ENCODE measurements around the gene BNIP3. TPM values are rescaled to one million over a fixed set of nuclear protein-coding genes. Genes with fewer than 3 reads are reported as not detected.

BNIP3 gene
- polyA plus RNA-seq, 2 donors = 17.4 to 23.9 TPM

GRCh38 chr10:131973160-131973951, 8.4 kb downstream of the BNIP3 start:
- Histone ChIP-seq H3K27me3 (ENCODE audit: control insufficient read depth in 1 of 2, insufficient read depth in 2 of 2, low read length in 2 of 2) (no peaks in the 10 kb centered on the region), H3K9me3 (ENCODE audit: control insufficient read depth in 2 of 2, insufficient read depth in 1 of 2, low read depth in 1 of 2, low read length in 1 of 2) (no peaks in the 10 kb centered on the region), H3K4me3 (ENCODE audit: low read depth in 1 of 2, low read length in 2 of 2) (no peak overlapping the region), H3K27ac (ENCODE audit: low read depth in 2 of 2, low read length in 1 of 2) (no peak overlapping the region), H3K36me3 (ENCODE audit: control insufficient read depth in 2 of 2, insufficient read depth in 2 of 2, low read length in 1 of 2) (peaks cover 9 to 19% of the 10 kb centered on the region in 2 donors), H3K4me1 (ENCODE audit: control insufficient read depth in 2 of 2, insufficient read depth in 2 of 2, low read length in 1 of 2) (peaks cover 3% of the 10 kb centered on the region in 2 donors)
- 89 to 90% methylated on average over 34 of the region's 34 CpGs for WGBS, 2 donors

GRCh38 chr10:131972474-131973071, 9.2 kb downstream of the BNIP3 start:
- H3K9me3 ChIP-seq (ENCODE audit: control insufficient read depth in 2 of 2, insufficient read depth in 1 of 2, low read depth in 1 of 2, low read length in 1 of 2) = no peaks in the 10 kb centered on the region
- H3K27ac ChIP-seq (ENCODE audit: low read depth in 2 of 2, low read length in 1 of 2) = peak overlapping the region in 1 of 2 donors; percentile 34
- no peaks in the 10 kb centered on the region for H3K27me3 ChIP-seq (ENCODE audit: control insufficient read depth in 1 of 2, insufficient read depth in 2 of 2, low read length in 2 of 2)
- H3K36me3 ChIP-seq (ENCODE audit: control insufficient read depth in 2 of 2, insufficient read depth in 2 of 2, low read length in 1 of 2) = peaks cover 9 to 19% of the 10 kb centered on the region in 2 donors
- 49 to 53% methylated on average over 11 of the region's 11 CpGs for WGBS, 2 donors
- H3K4me1 ChIP-seq (ENCODE audit: control insufficient read depth in 2 of 2, insufficient read depth in 2 of 2, low read length in 1 of 2) = peaks cover 3% of the 10 kb centered on the region in 2 donors
- no peak overlapping the region for H3K4me3 ChIP-seq (ENCODE audit: low read depth in 1 of 2, low read length in 2 of 2)

- WGBS, 2 donors = 92 to 94% methylated on average over 7 of the region's 7 CpGs
- H3K27me3 ChIP-seq (ENCODE audit: control insufficient read depth in 1 of 2, insufficient read depth in 2 of 2, low read length in 2 of 2) = no peaks in the 10 kb centered on the region
- H3K9me3 ChIP-seq (ENCODE audit: control insufficient read depth in 2 of 2, insufficient read depth in 1 of 2, low read depth in 1 of 2, low read length in 1 of 2) = no peaks in the 10 kb centered on the region
- H3K4me1 ChIP-seq (ENCODE audit: control insufficient read depth in 2 of 2, insufficient read depth in 2 of 2, low read length in 1 of 2) = peaks cover 3% of the 10 kb centered on the region in 2 donors
- H3K4me3 ChIP-seq (ENCODE audit: low read depth in 1 of 2, low read length in 2 of 2) = no peak overlapping the region
- no peak overlapping the region for H3K27ac ChIP-seq (ENCODE audit: low read depth in 2 of 2, low read length in 1 of 2)
- peaks cover 11 to 19% of the 10 kb centered on the region in 2 donors for H3K36me3 ChIP-seq (ENCODE audit: control insufficient read depth in 2 of 2, insufficient read depth in 2 of 2, low read length in 1 of 2)
These were observed 10.1 kb downstream of the BNIP3 start for GRCh38 chr10:131971591-131971990.

GRCh38 chr10:131970946-131971345, 10.8 kb downstream of the BNIP3 start:
- 96 to 97% methylated on average over 18 of the region's 18 CpGs for WGBS, 2 donors
- Histone ChIP-seq H3K4me1 (ENCODE audit: control insufficient read depth in 2 of 2, insufficient read depth in 2 of 2, low read length in 1 of 2) (peaks cover 3% of the 10 kb centered on the region in 2 donors), H3K9me3 (ENCODE audit: control insufficient read depth in 2 of 2, insufficient read depth in 1 of 2, low read depth in 1 of 2, low read length in 1 of 2) (no peaks in the 10 kb centered on the region), H3K27me3 (ENCODE audit: control insufficient read depth in 1 of 2, insufficient read depth in 2 of 2, low read length in 2 of 2) (no peaks in the 10 kb centered on the region), H3K27ac (ENCODE audit: low read depth in 2 of 2, low read length in 1 of 2) (no peak overlapping the region), H3K36me3 (ENCODE audit: control insufficient read depth in 2 of 2, insufficient read depth in 2 of 2, low read length in 1 of 2) (peaks cover 11 to 19% of the 10 kb centered on the region in 2 donors), H3K4me3 (ENCODE audit: low read depth in 1 of 2, low read length in 2 of 2) (no peak overlapping the region)

- Histone ChIP-seq H3K27ac (ENCODE audit: low read depth in 2 of 2, low read length in 1 of 2) (no peak overlapping the region), H3K9me3 (ENCODE audit: control insufficient read depth in 2 of 2, insufficient read depth in 1 of 2, low read depth in 1 of 2, low read length in 1 of 2) (no peaks in the 10 kb centered on the region), H3K27me3 (ENCODE audit: control insufficient read depth in 1 of 2, insufficient read depth in 2 of 2, low read length in 2 of 2) (no peaks in the 10 kb centered on the region), H3K36me3 (ENCODE audit: control insufficient read depth in 2 of 2, insufficient read depth in 2 of 2, low read length in 1 of 2) (peaks cover 11 to 19% of the 10 kb centered on the region in 2 donors), H3K4me1 (ENCODE audit: control insufficient read depth in 2 of 2, insufficient read depth in 2 of 2, low read length in 1 of 2) (peaks cover 3% of the 10 kb centered on the region in 2 donors), H3K4me3 (ENCODE audit: low read depth in 1 of 2, low read length in 2 of 2) (no peak overlapping the region)
- WGBS, 2 donors = 89 to 97% methylated on average over 13 of the region's 13 CpGs
These were observed 12.8 kb downstream of the BNIP3 start for GRCh38 chr10:131968949-131969348.

- Histone ChIP-seq H3K27ac (ENCODE audit: low read depth in 2 of 2, low read length in 1 of 2) (no peak overlapping the region), H3K4me1 (ENCODE audit: control insufficient read depth in 2 of 2, insufficient read depth in 2 of 2, low read length in 1 of 2) (no peaks in the 10 kb centered on the region), H3K4me3 (ENCODE audit: low read depth in 1 of 2, low read length in 2 of 2) (no peak overlapping the region), H3K27me3 (ENCODE audit: control insufficient read depth in 1 of 2, insufficient read depth in 2 of 2, low read length in 2 of 2) (no peaks in the 10 kb centered on the region), H3K36me3 (ENCODE audit: control insufficient read depth in 2 of 2, insufficient read depth in 2 of 2, low read length in 1 of 2) (peaks cover 2 to 24% of the 10 kb centered on the region in 2 donors), H3K9me3 (ENCODE audit: control insufficient read depth in 2 of 2, insufficient read depth in 1 of 2, low read depth in 1 of 2, low read length in 1 of 2) (no peaks in the 10 kb centered on the region)
- WGBS, 2 donors = 91 to 93% methylated on average over 9 of the region's 9 CpGs
These were observed 17.4 kb downstream of the BNIP3 start for GRCh38 chr10:131964298-131964697.

- Histone ChIP-seq H3K27ac (ENCODE audit: low read depth in 2 of 2, low read length in 1 of 2) (no peak overlapping the region), H3K9me3 (ENCODE audit: control insufficient read depth in 2 of 2, insufficient read depth in 1 of 2, low read depth in 1 of 2, low read length in 1 of 2) (no peaks in the 10 kb centered on the region), H3K4me1 (ENCODE audit: control insufficient read depth in 2 of 2, insufficient read depth in 2 of 2, low read length in 1 of 2) (no peaks in the 10 kb centered on the region), H3K4me3 (ENCODE audit: low read depth in 1 of 2, low read length in 2 of 2) (no peak overlapping the region), H3K36me3 (ENCODE audit: control insufficient read depth in 2 of 2, insufficient read depth in 2 of 2, low read length in 1 of 2) (peaks cover 2 to 22% of the 10 kb centered on the region in 2 donors), H3K27me3 (ENCODE audit: control insufficient read depth in 1 of 2, insufficient read depth in 2 of 2, low read length in 2 of 2) (no peaks in the 10 kb centered on the region)
- WGBS, 2 donors = 83 to 84% methylated on average over 9 of the region's 9 CpGs
These were observed 17.9 kb downstream of the BNIP3 start for GRCh38 chr10:131963811-131964210.

- no peaks in the 10 kb centered on the region for H3K27me3 ChIP-seq (ENCODE audit: control insufficient read depth in 1 of 2, insufficient read depth in 2 of 2, low read length in 2 of 2)
- H3K36me3 ChIP-seq (ENCODE audit: control insufficient read depth in 2 of 2, insufficient read depth in 2 of 2, low read length in 1 of 2) = peaks cover 2 to 24% of the 10 kb centered on the region in 2 donors
- no peaks in the 10 kb centered on the region for H3K9me3 ChIP-seq (ENCODE audit: control insufficient read depth in 2 of 2, insufficient read depth in 1 of 2, low read depth in 1 of 2, low read length in 1 of 2)
- WGBS, 2 donors = 89 to 95% methylated on average over 20 of the region's 20 CpGs
- H3K27ac ChIP-seq (ENCODE audit: low read depth in 2 of 2, low read length in 1 of 2) = no peak overlapping the region
- H3K4me1 ChIP-seq (ENCODE audit: control insufficient read depth in 2 of 2, insufficient read depth in 2 of 2, low read length in 1 of 2) = no peaks in the 10 kb centered on the region
- no peak overlapping the region for H3K4me3 ChIP-seq (ENCODE audit: low read depth in 1 of 2, low read length in 2 of 2)
These were observed 18.4 kb downstream of the BNIP3 start for GRCh38 chr10:131963350-131963749.

- 85 to 86% methylated on average over 32 of the region's 32 CpGs for WGBS, 2 donors
- H3K36me3 ChIP-seq (ENCODE audit: control insufficient read depth in 2 of 2, insufficient read depth in 2 of 2, low read length in 1 of 2) = peaks cover under 1 to 38% of the 10 kb centered on the region in 2 donors
- H3K27me3 ChIP-seq (ENCODE audit: control insufficient read depth in 1 of 2, insufficient read depth in 2 of 2, low read length in 2 of 2) = no peaks in the 10 kb centered on the region
- no peak overlapping the region for H3K27ac ChIP-seq (ENCODE audit: low read depth in 2 of 2, low read length in 1 of 2)
- no peaks in the 10 kb centered on the region for H3K9me3 ChIP-seq (ENCODE audit: control insufficient read depth in 2 of 2, insufficient read depth in 1 of 2, low read depth in 1 of 2, low read length in 1 of 2)
- H3K4me1 ChIP-seq (ENCODE audit: control insufficient read depth in 2 of 2, insufficient read depth in 2 of 2, low read length in 1 of 2) = no peaks in the 10 kb centered on the region
- no peak overlapping the region for H3K4me3 ChIP-seq (ENCODE audit: low read depth in 1 of 2, low read length in 2 of 2)
These were observed 19.7 kb downstream of the BNIP3 start for GRCh38 chr10:131961777-131962662.

Measured in esophagus (tissue), 2 donors.